ENCODE results near the gene CNTN6. TPM values are rescaled to one million over a fixed set of nuclear protein-coding genes. Genes with fewer than 3 reads are reported as not detected.
A peak's percentile ranks its signal among the peaks of the same experiment; 100 is the strongest.

Gene CNTN6
- total and polyA plus RNA-seq, 2 donors (not counting 1 experiment from before 2014, with no cell fraction given) = not detected

GRCh38 chr3:1172644-1173043, 79.8 kb downstream of the CNTN6 start:
- Histone ChIP-seq H3K4me2 (ENCODE audit: extremely low read depth, insufficient read depth, low read length) (no peak overlapping the region), H3K36me3 (ENCODE audit: control insufficient read depth, insufficient read depth, low read length) (no peaks in the 10 kb centered on the region), H3K79me2 (ENCODE audit: control insufficient read depth, insufficient read depth, low read length) (no peaks in the 10 kb centered on the region), H3K4me3 (replicated peaks in 1 of 4; ENCODE audit: control extremely low read depth in 1 of 4, insufficient read depth in 1 of 4, low read depth in 3 of 4, low read length in 4 of 4) (no peak overlapping the region), H3K9me3 (ENCODE audit: control insufficient read depth, insufficient read depth, low read depth, low read length) (no peaks in the 10 kb centered on the region), H4K20me1 (ENCODE audit: control insufficient read depth, extremely low read depth, insufficient read depth, low read length) (no peaks in the 10 kb centered on the region), H3K4me1 (ENCODE audit: control insufficient read depth, extremely low read depth, insufficient read depth, low read length) (no peaks in the 10 kb centered on the region), H3K27me3 (ENCODE audit: control insufficient read depth, insufficient read depth, low read length) (no peaks in the 10 kb centered on the region), H2AFZ (ENCODE audit: low read length) (no peak overlapping the region), H3K27ac (ENCODE audit: insufficient read depth, low read length) (no peak overlapping the region), H3K9ac (ENCODE audit: insufficient read depth, low read length) (no peak overlapping the region)
- no peak for DNase-seq (ENCODE audit: low read depth in 2 of 2)
- no peak for TF ChIP-seq CTCF (conservative IDR thresholded peaks at IDR 0.05 in 1 of 2, IDR thresholded peaks at IDR 0.05 in 1 of 2; ENCODE audit: low read depth in 1 of 2, low read length in 2 of 2)
- TF ChIP-seq EZH2 (IDR thresholded peaks at IDR 0.05; ENCODE audit: low read length, missing control alignments) = no peak

GRCh38 chr3:1179146-1179545, 86.3 kb downstream of the CNTN6 start:
- no peaks in the 10 kb centered on the region for H3K27me3 ChIP-seq (ENCODE audit: control insufficient read depth, insufficient read depth, low read length)
- no peak overlapping the region for H2AFZ ChIP-seq (ENCODE audit: low read length)
- no peak overlapping the region for H3K4me2 ChIP-seq (ENCODE audit: extremely low read depth, insufficient read depth, low read length)
- H3K36me3 ChIP-seq (ENCODE audit: control insufficient read depth, insufficient read depth, low read length) = no peaks in the 10 kb centered on the region
- DNase-seq (ENCODE audit: low read depth in 2 of 2) = peak in 1 of 2 donors; percentile 79
- TF ChIP-seq CTCF (conservative IDR thresholded peaks at IDR 0.05 in 1 of 2, IDR thresholded peaks at IDR 0.05 in 1 of 2; ENCODE audit: low read depth in 1 of 2, low read length in 2 of 2) (no peak), EZH2 (IDR thresholded peaks at IDR 0.05; ENCODE audit: low read length, missing control alignments) (no peak)
- no peak overlapping the region for H3K27ac ChIP-seq (ENCODE audit: insufficient read depth, low read length)
- no peak overlapping the region for H3K4me3 ChIP-seq (replicated peaks in 1 of 4; ENCODE audit: control extremely low read depth in 1 of 4, insufficient read depth in 1 of 4, low read depth in 3 of 4, low read length in 4 of 4)
- H3K79me2 ChIP-seq (ENCODE audit: control insufficient read depth, insufficient read depth, low read length) = no peaks in the 10 kb centered on the region
- no peaks in the 10 kb centered on the region for H3K9me3 ChIP-seq (ENCODE audit: control insufficient read depth, insufficient read depth, low read depth, low read length)
- no peaks in the 10 kb centered on the region for H4K20me1 ChIP-seq (ENCODE audit: control insufficient read depth, extremely low read depth, insufficient read depth, low read length)
- no peaks in the 10 kb centered on the region for H3K4me1 ChIP-seq (ENCODE audit: control insufficient read depth, extremely low read depth, insufficient read depth, low read length)
- no peak overlapping the region for H3K9ac ChIP-seq (ENCODE audit: insufficient read depth, low read length)

GRCh38 chr3:1183320-1184048, 90.7 kb downstream of the CNTN6 start:
- TF ChIP-seq EZH2 (IDR thresholded peaks at IDR 0.05; ENCODE audit: low read length, missing control alignments) (no peak), CTCF (conservative IDR thresholded peaks at IDR 0.05 in 1 of 2, IDR thresholded peaks at IDR 0.05 in 1 of 2; ENCODE audit: low read depth in 1 of 2, low read length in 2 of 2) (no peak)
- DNase-seq (ENCODE audit: low read depth in 2 of 2) = peak; percentile 91 to 93
- H3K79me2 ChIP-seq (ENCODE audit: control insufficient read depth, insufficient read depth, low read length) = no peaks in the 10 kb centered on the region

More at GRCh38 chr3:1183320-1184048, 90.7 kb downstream of the CNTN6 start:
- Histone ChIP-seq H3K9ac (ENCODE audit: insufficient read depth, low read length) (no peak overlapping the region), H4K20me1 (ENCODE audit: control insufficient read depth, extremely low read depth, insufficient read depth, low read length) (no peaks in the 10 kb centered on the region), H3K4me3 (replicated peaks in 1 of 4; ENCODE audit: control extremely low read depth in 1 of 4, insufficient read depth in 1 of 4, low read depth in 3 of 4, low read length in 4 of 4) (no peak overlapping the region), H2AFZ (ENCODE audit: low read length) (no peak overlapping the region), H3K4me2 (ENCODE audit: extremely low read depth, insufficient read depth, low read length) (no peak overlapping the region), H3K4me1 (ENCODE audit: control insufficient read depth, extremely low read depth, insufficient read depth, low read length) (no peaks in the 10 kb centered on the region), H3K27me3 (ENCODE audit: control insufficient read depth, insufficient read depth, low read length) (no peaks in the 10 kb centered on the region), H3K36me3 (ENCODE audit: control insufficient read depth, insufficient read depth, low read length) (no peaks in the 10 kb centered on the region), H3K9me3 (ENCODE audit: control insufficient read depth, insufficient read depth, low read depth, low read length) (no peaks in the 10 kb centered on the region), H3K27ac (ENCODE audit: insufficient read depth, low read length) (no peak overlapping the region)
